ENCODE measurements around the gene KRT8. TPM values are rescaled to one million over a fixed set of nuclear protein-coding genes. Genes with fewer than 3 reads are reported as not detected.
"Not testable (repeated sequence)": the region's sequence is repeated elsewhere in the genome, so short reads cannot be mapped to it uniquely, and the experiment has no call there.

The KRT8 gene
- polyA plus RNA-seq, 3 donors, result 202 to 286 (median 204) TPM

GRCh38 chr12:52865090-52865944 is 39.6 kb downstream of the KRT8 start:
- DNase-seq (ENCODE audit: extremely low read depth in 1 of 11, low read depth in 9 of 11, low spot score in 4 of 11), result peak in 5 of 11 donors; percentile 57 to 66 (median 60)

GRCh38 chr12:52862023-52862422 is 42.9 kb downstream of the KRT8 start:
- no peak for DNase-seq (ENCODE audit: extremely low read depth in 1 of 11, low read depth in 9 of 11, low spot score in 4 of 11)

GRCh38 chr12:52861511-52861910 is 43.4 kb downstream of the KRT8 start:
- no peak for DNase-seq (ENCODE audit: extremely low read depth in 1 of 11, low read depth in 9 of 11, low spot score in 4 of 11)

DNA sequence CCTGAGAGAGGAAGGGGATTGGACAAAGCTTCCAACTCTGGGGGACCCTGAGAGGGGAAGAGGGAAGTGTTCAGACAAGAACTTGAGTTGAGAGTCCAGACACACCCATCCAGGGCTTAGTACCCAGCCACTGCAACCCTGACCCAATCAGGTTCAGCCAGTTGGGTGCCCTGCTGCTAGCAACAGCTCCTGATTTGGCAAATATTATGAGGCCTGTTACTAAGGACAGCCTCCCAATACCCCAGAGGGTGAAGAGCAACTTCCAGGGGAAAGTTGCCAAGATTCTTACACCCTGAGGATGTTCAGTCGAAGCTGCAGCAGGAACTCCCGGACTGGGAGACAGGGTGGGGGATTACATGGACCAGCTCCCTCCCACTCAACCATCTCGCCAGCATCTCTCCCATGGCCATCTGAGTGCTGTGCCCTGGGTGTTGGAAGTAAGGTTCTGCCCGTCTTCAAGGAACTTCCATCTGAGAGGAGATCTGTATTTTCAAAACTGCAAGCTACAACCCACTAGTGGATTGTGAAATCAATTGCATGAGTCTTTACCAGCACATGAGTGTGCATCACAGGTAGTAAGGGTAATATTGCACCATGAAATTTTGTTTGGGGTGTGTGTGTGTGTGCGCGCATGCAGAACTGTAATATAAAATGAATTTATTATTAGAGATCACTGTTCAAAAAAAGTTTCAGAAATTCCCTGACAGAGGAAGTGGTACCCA is 44.6 kb downstream of the KRT8 start:
- DNase-seq (ENCODE audit: extremely low read depth in 1 of 11, low read depth in 9 of 11, low spot score in 4 of 11), result no peak

GRCh38 chr12:52857500-52857899 is 47.4 kb downstream of the KRT8 start:
- no peak for DNase-seq (ENCODE audit: extremely low read depth in 1 of 11, low read depth in 9 of 11, low spot score in 4 of 11)

- no peak for DNase-seq (ENCODE audit: extremely low read depth in 1 of 11, low read depth in 9 of 11, low spot score in 4 of 11)
Observed at GRCh38 chr12:52856787-52857186, 48.1 kb downstream of the KRT8 start.

DNA sequence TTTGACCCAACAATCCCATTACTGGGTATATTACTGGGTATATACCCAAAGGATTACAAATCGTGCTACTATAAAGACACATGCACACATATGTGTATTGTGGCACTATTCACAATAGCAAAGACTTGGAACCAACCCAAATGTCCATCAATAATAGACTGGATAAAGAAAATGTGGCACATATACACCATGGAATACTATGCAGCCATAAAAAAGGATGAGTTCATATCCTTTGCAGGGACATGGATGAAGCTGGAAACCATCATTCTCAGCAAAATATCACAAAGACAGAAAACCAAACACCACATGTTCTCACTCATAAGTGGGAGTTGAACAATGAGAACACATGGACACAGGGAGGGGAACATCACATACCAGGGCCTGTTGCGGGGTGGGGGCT is 48.8 kb downstream of the KRT8 start:
- not testable (repeated sequence) for DNase-seq (ENCODE audit: extremely low read depth in 1 of 11, low read depth in 9 of 11, low spot score in 4 of 11)

DNA sequence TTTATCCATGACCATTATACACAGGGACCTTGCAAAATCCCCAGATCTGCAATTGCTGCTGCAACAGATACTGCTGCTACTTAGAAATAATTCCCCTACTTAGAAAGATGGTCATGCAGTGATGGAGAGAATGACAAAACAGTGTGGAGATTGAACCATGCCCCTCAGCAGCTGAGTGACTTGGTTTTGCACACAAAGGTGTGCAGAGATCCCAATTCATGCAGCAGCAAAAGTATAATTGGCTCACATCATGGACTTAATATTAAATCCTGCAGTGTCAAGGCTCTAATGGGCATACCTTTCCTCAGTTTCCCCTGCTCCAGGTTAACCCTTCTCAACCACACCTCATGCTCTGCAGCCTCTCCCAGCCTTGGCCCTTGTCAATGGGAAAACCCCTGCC is 53.1 kb downstream of the KRT8 start:
- no peak for DNase-seq (ENCODE audit: extremely low read depth in 1 of 11, low read depth in 9 of 11, low spot score in 4 of 11)

DNA sequence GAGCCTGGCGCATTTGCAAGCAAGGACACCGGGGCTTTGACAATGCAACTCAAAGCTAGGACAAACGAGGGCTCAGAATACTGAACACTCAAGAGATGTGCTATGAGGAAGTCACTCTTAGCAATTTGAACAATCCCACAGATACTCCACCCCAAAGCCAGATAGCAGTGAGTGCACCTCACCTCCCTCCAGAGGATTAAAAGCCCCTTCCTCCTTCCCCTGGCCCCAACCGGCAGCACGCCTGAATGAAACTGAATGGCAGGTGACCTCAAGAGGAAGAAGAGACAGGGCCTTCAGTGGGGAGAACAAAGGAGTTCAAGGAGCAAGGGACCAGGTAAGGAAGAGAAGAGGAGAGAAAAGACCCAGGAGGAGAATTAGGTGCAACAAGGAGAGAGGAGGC is 54.2 kb downstream of the KRT8 start:
- DNase-seq (ENCODE audit: extremely low read depth in 1 of 11, low read depth in 9 of 11, low spot score in 4 of 11), result no peak

- DNase-seq (ENCODE audit: extremely low read depth in 1 of 11, low read depth in 9 of 11, low spot score in 4 of 11), result no peak
Observed at GRCh38 chr12:52849511-52849910, 55.4 kb downstream of the KRT8 start.

DNA sequence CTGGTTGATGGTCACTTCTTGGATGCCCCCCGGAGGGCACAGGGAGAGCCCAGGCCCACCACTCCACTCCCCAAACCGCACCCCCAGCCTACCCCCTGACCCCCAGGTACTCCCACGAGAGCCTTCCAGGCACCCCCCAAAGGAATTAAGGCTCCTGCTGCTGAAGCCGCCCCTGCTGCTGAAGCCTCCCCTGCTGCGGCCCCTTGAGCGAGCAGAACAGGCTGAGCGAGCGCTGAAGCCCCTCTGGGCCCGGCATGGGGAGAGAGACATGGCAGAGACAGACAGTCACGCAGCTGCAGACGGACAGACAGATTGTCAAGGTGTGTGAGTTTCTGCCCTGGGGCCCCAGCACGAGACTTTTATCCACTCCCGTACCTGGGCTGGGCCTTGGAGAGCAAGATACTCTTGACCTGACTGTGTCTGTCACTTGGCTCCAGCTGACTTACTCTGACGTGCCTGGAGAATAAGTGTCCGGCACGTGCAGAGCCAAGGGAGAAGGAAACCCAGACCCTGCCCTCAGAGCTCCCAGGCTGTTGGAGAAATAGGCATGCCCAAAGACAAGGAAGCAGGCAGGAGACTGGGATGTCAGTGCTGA is 56.1 kb downstream of the KRT8 start, which contains the start of gene KRT78:
KRT78 (minus strand) TSS at position 334 of the 595 bp plus-strand sequence; CDS start at position 270, 64 bp downstream.
- no peak for DNase-seq (ENCODE audit: extremely low read depth in 1 of 11, low read depth in 9 of 11, low spot score in 4 of 11)

DNA sequence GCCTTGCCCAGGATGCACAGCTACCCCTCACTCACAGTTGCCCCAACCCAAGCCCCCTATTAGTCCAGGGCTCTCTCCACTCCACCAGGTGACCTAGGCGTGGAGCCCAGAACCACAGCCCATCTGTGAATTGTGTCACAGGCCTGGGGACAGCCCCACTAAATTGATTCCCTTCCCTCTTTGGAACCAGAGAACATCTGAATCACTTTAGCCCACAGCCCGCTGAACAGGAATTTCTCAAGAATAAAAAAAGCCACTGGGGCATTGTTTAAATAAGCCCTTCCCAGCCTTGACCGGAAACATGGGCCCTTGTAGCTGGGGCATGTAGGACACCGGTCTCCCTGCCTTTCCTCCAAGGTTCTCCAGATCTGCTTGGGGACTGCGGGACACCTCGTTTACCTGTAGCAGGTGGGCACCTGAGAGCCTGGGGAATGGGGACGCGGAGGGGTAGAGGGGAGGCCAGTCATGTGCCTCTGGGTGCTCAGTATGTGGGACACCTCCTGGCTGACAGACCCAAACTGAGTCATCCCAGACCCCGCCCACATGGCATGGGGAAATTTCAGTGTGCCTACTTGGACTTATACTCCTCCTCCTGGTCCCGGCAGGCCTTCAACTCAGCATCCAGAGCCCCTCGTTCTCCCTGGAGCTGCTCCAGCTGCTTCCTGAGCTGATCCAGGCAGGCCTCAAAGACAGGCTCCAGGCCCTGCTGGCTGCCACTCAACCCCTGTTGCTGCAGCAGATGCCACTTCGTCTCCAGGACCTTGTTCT is 57.4 kb downstream of the KRT8 start:
- no peak for DNase-seq (ENCODE audit: extremely low read depth in 1 of 11, low read depth in 9 of 11, low spot score in 4 of 11)

Other genes with a start within 250 kb of the KRT8 start
- under 1 TPM; 0.06 to 0.26 (median 0.11) TPM for gene KRT1, start 224.7 kb downstream of the KRT8 start, polyA plus RNA-seq (ENCODE audit: insufficient read length in 3 of 3)
- gene KRT77, start 201.6 kb downstream of the KRT8 start, polyA plus RNA-seq (ENCODE audit: insufficient read length in 3 of 3), result not detected
- not detected for gene KRT76, start 127.7 kb downstream of the KRT8 start, polyA plus RNA-seq (ENCODE audit: insufficient read length in 3 of 3)
- gene KRT3, start 109.0 kb downstream of the KRT8 start, polyA plus RNA-seq (ENCODE audit: insufficient read length in 3 of 3), result not detected
- under 1 TPM; 0.20 to 0.81 (median 0.65) TPM for gene KRT4, start 91.0 kb downstream of the KRT8 start, polyA plus RNA-seq (ENCODE audit: insufficient read length in 3 of 3)
- gene KRT79, start 70.8 kb downstream of the KRT8 start, polyA plus RNA-seq (ENCODE audit: insufficient read length in 3 of 3), result not detected
- not detected for gene KRT78, start 56.1 kb downstream of the KRT8 start, polyA plus RNA-seq (ENCODE audit: insufficient read length in 3 of 3)
- gene KRT18, start 44.0 kb upstream of the KRT8 start, polyA plus RNA-seq (ENCODE audit: insufficient read length in 3 of 3), result 100 to 1,000 TPM; 159 to 228 (median 161) TPM
- gene EIF4B, start 101.4 kb upstream of the KRT8 start, polyA plus RNA-seq (ENCODE audit: insufficient read length in 3 of 3), result 100 to 1,000 TPM; 472 to 507 (median 487) TPM
- gene TNS2, start 145.0 kb upstream of the KRT8 start, polyA plus RNA-seq (ENCODE audit: insufficient read length in 3 of 3), result 100 to 1,000 TPM in 2 of 3 donors, 10 to 100 TPM in 1; 94.1 to 144 (median 111) TPM
- 10 to 100 TPM; 15.1 to 20.2 (median 17.1) TPM for gene SPRYD3, start 174.3 kb upstream of the KRT8 start, polyA plus RNA-seq (ENCODE audit: insufficient read length in 3 of 3)
- gene IGFBP6, start 192.6 kb upstream of the KRT8 start, polyA plus RNA-seq (ENCODE audit: insufficient read length in 3 of 3), result 10 to 100 TPM; 12.8 to 24.2 (median 14.2) TPM
- gene SOAT2, start 198.4 kb upstream of the KRT8 start, polyA plus RNA-seq (ENCODE audit: insufficient read length in 3 of 3), result 1 to 10 TPM; 2.0 to 2.3 (median 2.1) TPM

All from renal cortex interstitium (tissue), 11 donors.